ENCODE data around the gene BLOC1S5. TPM values are rescaled to one million over a fixed set of nuclear protein-coding genes. Genes with fewer than 3 reads are reported as not detected.

Gene BLOC1S5
- total and polyA plus RNA-seq, 2 of the 13 experiments (the other 11 are each of a cell fraction or from before 2014, with no cell fraction given), result 10.5 to 41.5 TPM

DNA sequence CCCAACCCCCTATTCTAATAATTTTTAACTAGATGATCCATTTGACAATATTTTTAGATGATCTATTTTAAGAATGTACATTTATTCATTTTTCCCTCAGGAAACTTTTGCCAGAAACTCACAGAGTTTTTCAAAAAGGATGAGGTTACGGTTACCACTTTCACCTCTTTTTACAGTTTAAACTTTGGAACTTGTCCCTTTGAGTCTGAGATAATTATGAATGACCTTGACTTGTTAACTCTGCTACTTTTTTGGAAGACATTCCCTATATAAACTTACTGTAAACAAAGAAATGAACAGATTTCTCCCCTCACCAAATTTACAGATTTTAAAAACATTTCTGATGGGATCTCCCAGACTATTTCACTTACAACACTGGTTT, 18.4 kb upstream of the BLOC1S5 start (continued):
- TF ChIP-seq ZFP82 (CRISPR knock-in tag; IDR thresholded peaks at IDR 0.05; ENCODE audit: borderline replicate concordance) (no peak), ZBTB21 (CRISPR knock-in tag; IDR thresholded peaks at IDR 0.05) (no peak), RORA (CRISPR knock-in tag; IDR thresholded peaks at IDR 0.05) (no peak), SNRNP70 (IDR thresholded peaks at IDR 0.05; ENCODE audit: low read depth, low read length) (no peak), ATF1 (CRISPR knock-in tag; IDR thresholded peaks at IDR 0.05) (no peak), PAF1 (CRISPR knock-in tag; IDR thresholded peaks at IDR 0.05) (no peak), ZNF160 (CRISPR knock-in tag; IDR thresholded peaks at IDR 0.05) (no peak), MAFF (IDR thresholded peaks at IDR 0.05; ENCODE audit: low read depth, low read length) (no peak), NCOA2 (CRISPR knock-in tag; IDR thresholded peaks at IDR 0.05) (0 out of 2 replicates have a peak, but pooled peaks have one; percentile 29), SP140L (CRISPR knock-in tag; IDR thresholded peaks at IDR 0.05; ENCODE audit: borderline replicate concordance) (no peak), ZNF562 (CRISPR knock-in tag; IDR thresholded peaks at IDR 0.05; ENCODE audit: borderline replicate concordance) (no peak), ZNF260 (CRISPR knock-in tag; IDR thresholded peaks at IDR 0.05; ENCODE audit: borderline replicate concordance, low read depth) (no peak), ELF4 (CRISPR knock-in tag; IDR thresholded peaks at IDR 0.05; ENCODE audit: borderline replicate concordance) (no peak)
- TF ChIP-seq, protein P1, sequence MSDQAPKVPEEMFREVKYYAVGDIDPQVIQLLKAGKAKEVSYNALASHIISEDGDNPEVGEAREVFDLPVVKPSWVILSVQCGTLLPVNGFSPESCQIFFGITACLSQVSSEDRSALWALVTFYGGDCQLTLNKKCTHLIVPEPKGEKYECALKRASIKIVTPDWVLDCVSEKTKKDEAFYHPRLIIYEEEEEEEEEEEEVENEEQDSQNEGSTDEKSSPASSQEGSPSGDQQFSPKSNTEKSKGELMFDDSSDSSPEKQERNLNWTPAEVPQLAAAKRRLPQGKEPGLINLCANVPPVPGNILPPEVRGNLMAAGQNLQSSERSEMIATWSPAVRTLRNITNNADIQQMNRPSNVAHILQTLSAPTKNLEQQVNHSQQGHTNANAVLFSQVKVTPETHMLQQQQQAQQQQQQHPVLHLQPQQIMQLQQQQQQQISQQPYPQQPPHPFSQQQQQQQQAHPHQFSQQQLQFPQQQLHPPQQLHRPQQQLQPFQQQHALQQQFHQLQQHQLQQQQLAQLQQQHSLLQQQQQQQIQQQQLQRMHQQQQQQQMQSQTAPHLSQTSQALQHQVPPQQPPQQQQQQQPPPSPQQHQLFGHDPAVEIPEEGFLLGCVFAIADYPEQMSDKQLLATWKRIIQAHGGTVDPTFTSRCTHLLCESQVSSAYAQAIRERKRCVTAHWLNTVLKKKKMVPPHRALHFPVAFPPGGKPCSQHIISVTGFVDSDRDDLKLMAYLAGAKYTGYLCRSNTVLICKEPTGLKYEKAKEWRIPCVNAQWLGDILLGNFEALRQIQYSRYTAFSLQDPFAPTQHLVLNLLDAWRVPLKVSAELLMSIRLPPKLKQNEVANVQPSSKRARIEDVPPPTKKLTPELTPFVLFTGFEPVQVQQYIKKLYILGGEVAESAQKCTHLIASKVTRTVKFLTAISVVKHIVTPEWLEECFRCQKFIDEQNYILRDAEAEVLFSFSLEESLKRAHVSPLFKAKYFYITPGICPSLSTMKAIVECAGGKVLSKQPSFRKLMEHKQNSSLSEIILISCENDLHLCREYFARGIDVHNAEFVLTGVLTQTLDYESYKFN (CRISPR knock-in tag; conservative IDR thresholded peaks at IDR 0.05), result peak; percentile 45; the same call in 1 of the 2 replicates
- TF ChIP-seq, protein P2, sequence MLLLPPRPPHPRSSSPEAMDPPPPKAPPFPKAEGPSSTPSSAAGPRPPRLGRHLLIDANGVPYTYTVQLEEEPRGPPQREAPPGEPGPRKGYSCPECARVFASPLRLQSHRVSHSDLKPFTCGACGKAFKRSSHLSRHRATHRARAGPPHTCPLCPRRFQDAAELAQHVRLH (CRISPR knock-in tag; IDR thresholded peaks at IDR 0.05; ENCODE audit: borderline replicate concordance, low read depth), result no peak
- TF ChIP-seq, protein P3, sequence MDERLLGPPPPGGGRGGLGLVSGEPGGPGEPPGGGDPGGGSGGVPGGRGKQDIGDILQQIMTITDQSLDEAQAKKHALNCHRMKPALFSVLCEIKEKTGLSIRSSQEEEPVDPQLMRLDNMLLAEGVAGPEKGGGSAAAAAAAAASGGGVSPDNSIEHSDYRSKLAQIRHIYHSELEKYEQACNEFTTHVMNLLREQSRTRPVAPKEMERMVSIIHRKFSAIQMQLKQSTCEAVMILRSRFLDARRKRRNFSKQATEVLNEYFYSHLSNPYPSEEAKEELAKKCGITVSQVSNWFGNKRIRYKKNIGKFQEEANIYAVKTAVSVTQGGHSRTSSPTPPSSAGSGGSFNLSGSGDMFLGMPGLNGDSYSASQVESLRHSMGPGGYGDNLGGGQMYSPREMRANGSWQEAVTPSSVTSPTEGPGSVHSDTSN (CRISPR knock-in tag; IDR thresholded peaks at IDR 0.05), result no peak
- TF ChIP-seq, protein P4, sequence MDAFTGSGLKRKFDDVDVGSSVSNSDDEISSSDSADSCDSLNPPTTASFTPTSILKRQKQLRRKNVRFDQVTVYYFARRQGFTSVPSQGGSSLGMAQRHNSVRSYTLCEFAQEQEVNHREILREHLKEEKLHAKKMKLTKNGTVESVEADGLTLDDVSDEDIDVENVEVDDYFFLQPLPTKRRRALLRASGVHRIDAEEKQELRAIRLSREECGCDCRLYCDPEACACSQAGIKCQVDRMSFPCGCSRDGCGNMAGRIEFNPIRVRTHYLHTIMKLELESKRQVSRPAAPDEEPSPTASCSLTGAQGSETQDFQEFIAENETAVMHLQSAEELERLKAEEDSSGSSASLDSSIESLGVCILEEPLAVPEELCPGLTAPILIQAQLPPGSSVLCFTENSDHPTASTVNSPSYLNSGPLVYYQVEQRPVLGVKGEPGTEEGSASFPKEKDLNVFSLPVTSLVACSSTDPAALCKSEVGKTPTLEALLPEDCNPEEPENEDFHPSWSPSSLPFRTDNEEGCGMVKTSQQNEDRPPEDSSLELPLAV (CRISPR knock-in tag; conservative IDR thresholded peaks at IDR 0.05; ENCODE audit: low read depth), result no peak
- TF ChIP-seq, protein P5, sequence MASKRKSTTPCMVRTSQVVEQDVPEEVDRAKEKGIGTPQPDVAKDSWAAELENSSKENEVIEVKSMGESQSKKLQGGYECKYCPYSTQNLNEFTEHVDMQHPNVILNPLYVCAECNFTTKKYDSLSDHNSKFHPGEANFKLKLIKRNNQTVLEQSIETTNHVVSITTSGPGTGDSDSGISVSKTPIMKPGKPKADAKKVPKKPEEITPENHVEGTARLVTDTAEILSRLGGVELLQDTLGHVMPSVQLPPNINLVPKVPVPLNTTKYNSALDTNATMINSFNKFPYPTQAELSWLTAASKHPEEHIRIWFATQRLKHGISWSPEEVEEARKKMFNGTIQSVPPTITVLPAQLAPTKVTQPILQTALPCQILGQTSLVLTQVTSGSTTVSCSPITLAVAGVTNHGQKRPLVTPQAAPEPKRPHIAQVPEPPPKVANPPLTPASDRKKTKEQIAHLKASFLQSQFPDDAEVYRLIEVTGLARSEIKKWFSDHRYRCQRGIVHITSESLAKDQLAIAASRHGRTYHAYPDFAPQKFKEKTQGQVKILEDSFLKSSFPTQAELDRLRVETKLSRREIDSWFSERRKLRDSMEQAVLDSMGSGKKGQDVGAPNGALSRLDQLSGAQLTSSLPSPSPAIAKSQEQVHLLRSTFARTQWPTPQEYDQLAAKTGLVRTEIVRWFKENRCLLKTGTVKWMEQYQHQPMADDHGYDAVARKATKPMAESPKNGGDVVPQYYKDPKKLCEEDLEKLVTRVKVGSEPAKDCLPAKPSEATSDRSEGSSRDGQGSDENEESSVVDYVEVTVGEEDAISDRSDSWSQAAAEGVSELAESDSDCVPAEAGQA (IDR thresholded peaks at IDR 0.05; ENCODE audit: low read depth), result no peak
- TF ChIP-seq, protein P5 (CRISPR knock-in tag; IDR thresholded peaks at IDR 0.05; ENCODE audit: borderline replicate concordance), result no peak
